WERI-Rb-1 (cell line): ENCODE data around the gene JMJD1C.

ENCODE experiments used
- DNase-seq: peaks from one replicate; pipeline ENCODE4 v3.0.0-alpha.2; 2020
- H3K27ac ChIP-seq: fragments of 250-450 bp; sonication (Bioruptor Pico); 2 replicates; pipeline ENCODE4 v1.5.1; 2020; ENCODE audit warnings: mild to moderate bottlenecking, moderate library complexity
- H3K27me3 ChIP-seq: fragments of 250-450 bp; sonication (Bioruptor Pico); 2 replicates; pipeline ENCODE4 v1.5.1; 2021; ENCODE audit warnings: mild to moderate bottlenecking, low read depth, moderate library complexity; ENCODE audit not compliant: insufficient read depth, severe bottlenecking
- H3K36me3 ChIP-seq: fragments of 250-450 bp; sonication (Bioruptor Pico); 2 replicates; pipeline ENCODE4 v1.5.1; 2020; ENCODE audit warnings: mild to moderate bottlenecking, moderate library complexity
- H3K4me3 ChIP-seq: 2 replicates; pipeline ENCODE4 v1.5.1; 2011; ENCODE audit warnings: low read depth, mild to moderate bottlenecking, control low read depth, low read length
- H3K9me3 ChIP-seq: fragments of 250-450 bp; sonication (Bioruptor Pico); 2 replicates; pipeline ENCODE4 v1.5.1; 2021; ENCODE audit warnings: mild to moderate bottlenecking, moderate library complexity; ENCODE audit not compliant: severe bottlenecking
- TF ChIP-seq, protein P1 (sequence below): IDR thresholded peaks from 2 replicates; pipeline ENCODE4 v1.5.1; 2011; ENCODE audit warnings: low read depth, mild to moderate bottlenecking, control low read depth, inconsistent platforms, low read length

Gene JMJD1C, protein sequence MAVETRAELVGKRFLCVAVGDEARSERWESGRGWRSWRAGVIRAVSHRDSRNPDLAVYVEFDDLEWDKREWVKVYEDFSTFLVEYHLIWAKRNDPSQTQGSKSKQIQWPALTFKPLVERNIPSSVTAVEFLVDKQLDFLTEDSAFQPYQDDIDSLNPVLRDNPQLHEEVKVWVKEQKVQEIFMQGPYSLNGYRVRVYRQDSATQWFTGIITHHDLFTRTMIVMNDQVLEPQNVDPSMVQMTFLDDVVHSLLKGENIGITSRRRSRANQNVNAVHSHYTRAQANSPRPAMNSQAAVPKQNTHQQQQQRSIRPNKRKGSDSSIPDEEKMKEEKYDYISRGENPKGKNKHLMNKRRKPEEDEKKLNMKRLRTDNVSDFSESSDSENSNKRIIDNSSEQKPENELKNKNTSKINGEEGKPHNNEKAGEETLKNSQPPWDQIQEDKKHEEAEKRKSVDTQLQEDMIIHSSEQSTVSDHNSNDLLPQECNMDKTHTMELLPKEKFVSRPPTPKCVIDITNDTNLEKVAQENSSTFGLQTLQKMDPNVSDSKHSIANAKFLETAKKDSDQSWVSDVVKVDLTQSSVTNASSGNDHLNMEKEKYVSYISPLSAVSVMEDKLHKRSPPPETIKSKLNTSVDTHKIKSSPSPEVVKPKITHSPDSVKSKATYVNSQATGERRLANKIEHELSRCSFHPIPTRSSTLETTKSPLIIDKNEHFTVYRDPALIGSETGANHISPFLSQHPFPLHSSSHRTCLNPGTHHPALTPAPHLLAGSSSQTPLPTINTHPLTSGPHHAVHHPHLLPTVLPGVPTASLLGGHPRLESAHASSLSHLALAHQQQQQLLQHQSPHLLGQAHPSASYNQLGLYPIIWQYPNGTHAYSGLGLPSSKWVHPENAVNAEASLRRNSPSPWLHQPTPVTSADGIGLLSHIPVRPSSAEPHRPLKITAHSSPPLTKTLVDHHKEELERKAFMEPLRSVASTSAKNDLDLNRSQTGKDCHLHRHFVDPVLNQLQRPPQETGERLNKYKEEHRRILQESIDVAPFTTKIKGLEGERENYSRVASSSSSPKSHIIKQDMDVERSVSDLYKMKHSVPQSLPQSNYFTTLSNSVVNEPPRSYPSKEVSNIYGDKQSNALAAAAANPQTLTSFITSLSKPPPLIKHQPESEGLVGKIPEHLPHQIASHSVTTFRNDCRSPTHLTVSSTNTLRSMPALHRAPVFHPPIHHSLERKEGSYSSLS (N-terminal part only)

DNA sequence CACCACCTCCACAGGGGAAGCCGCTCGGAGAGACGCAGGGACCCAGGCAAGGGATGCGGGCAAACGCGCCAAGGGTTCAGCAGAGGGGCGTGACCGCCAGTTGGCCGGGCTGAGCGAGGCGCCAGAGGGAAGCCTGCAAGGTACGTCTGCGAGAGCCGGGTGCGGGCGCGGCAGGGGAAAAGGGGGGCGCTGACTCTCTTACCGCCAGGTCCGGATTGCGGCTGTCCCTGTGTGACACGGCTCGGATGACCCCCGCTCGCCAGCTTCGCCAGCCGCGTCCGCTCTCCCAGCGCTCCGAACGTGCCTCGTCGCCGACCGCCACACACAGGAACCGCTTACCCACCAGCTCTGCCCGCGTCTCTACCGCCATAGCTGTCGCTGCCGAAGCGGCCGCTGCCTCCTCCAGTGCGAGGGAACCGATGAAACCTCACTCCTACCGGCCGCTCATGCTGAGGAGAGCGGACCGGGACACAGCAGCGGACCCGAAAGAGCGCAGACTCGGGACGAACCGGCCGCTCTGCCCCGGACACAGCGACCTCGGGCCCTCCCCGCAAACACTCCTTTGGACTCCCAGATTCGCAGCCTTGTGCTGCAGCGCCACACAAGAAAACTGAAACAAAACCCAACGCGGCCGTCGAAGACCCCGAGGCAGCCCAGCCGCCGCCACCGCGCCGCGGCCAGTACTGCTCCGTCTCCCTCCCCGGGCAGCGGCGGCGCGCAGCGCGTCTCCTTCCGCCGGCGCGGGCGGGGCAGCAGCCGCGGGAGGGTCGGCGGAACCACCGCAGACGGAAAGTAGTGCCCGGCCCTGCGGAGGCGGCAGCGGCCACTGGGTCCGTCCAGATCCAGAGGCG is at the start of gene JMJD1C:
JMJD1C (minus strand) TSS at position 685 of the 851 bp plus-strand sequence; CDS start at position 370, 315 bp downstream.
- H3K27me3 ChIP-seq, result no peaks in the 10 kb centered on the region
- H3K36me3 ChIP-seq, result peaks cover 7% of the 10 kb centered on the region
- H3K9me3 ChIP-seq, result no peaks in the 10 kb centered on the region
- peak within 1 kb of the TSS; percentile 91 for H3K27ac ChIP-seq
- DNase-seq, result peak; percentile 87
- TF ChIP-seq, protein P1, sequence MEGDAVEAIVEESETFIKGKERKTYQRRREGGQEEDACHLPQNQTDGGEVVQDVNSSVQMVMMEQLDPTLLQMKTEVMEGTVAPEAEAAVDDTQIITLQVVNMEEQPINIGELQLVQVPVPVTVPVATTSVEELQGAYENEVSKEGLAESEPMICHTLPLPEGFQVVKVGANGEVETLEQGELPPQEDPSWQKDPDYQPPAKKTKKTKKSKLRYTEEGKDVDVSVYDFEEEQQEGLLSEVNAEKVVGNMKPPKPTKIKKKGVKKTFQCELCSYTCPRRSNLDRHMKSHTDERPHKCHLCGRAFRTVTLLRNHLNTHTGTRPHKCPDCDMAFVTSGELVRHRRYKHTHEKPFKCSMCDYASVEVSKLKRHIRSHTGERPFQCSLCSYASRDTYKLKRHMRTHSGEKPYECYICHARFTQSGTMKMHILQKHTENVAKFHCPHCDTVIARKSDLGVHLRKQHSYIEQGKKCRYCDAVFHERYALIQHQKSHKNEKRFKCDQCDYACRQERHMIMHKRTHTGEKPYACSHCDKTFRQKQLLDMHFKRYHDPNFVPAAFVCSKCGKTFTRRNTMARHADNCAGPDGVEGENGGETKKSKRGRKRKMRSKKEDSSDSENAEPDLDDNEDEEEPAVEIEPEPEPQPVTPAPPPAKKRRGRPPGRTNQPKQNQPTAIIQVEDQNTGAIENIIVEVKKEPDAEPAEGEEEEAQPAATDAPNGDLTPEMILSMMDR, result no peak
- peak within 1 kb of the TSS; percentile 97 for H3K4me3 ChIP-seq

DNA sequence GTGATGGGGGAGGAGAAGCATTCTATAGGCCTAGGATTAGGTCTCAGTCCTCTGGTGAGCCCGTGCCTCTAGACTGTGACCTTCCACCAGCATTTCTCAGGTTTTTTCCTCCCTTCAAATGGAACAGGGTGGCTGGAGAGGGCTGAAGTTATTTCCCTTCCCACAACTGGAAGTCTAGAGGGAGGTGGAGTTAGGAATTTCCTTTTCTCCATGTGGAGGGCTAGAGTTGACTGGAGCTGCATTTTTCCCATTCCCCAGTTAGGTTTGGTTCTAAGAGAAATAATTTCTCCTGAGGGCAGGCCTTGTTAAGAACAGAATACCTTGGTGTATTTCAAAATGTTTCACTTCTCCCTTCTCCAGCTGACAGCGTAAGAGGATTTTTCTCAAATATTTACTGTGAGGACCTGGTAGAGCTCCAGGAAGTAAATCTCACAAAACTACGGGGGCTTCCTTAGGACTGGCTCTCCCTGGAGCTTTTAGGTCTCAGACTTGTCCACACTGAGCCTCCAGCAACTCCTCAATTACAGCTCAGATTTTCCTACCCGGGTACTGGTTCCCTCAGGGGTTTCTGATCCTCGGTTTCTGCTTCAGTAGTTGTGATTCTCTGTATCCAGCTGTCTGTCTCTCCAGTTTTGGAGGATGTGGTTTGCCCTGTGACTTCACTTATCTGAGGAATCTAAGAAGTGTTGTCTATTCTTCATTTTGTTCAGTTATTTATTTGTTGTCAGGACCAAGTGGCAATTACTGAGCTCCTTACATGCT is 49.4 kb upstream of the JMJD1C start:
- DNase-seq, result no peak
- TF ChIP-seq, protein P1, result no peak
- Histone ChIP-seq H3K36me3 (peaks cover 3% of the 10 kb centered on the region), H3K4me3 (no peak overlapping the region), H3K9me3 (no peaks in the 10 kb centered on the region), H3K27ac (no peak overlapping the region), H3K27me3 (no peaks in the 10 kb centered on the region)

DNA sequence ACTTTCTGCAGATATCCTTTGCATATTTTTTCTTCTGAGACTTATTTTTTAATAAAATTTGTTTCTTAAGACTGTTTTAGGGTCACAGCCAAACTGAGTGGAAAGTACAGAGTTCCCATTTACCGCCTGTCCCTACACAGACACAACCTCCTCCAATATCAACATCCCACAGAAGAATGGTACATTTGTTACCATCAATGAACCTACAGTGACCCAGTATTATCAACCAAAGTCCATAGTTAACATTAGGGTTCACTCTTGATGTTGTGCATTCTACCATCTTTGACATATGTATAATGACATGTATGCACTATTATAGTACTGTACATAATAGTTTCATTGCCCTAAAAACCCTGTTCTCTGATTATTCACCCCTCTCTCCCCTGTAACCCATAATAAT is 40.8 kb upstream of the JMJD1C start:
- no peaks in the 10 kb centered on the region for H3K27me3 ChIP-seq
- no peaks in the 10 kb centered on the region for H3K9me3 ChIP-seq
- no peak for DNase-seq
- no peak overlapping the region for H3K4me3 ChIP-seq
- H3K36me3 ChIP-seq, result peaks cover 9% of the 10 kb centered on the region
- TF ChIP-seq, protein P1, result no peak
- H3K27ac ChIP-seq, result no peak overlapping the region

DNA sequence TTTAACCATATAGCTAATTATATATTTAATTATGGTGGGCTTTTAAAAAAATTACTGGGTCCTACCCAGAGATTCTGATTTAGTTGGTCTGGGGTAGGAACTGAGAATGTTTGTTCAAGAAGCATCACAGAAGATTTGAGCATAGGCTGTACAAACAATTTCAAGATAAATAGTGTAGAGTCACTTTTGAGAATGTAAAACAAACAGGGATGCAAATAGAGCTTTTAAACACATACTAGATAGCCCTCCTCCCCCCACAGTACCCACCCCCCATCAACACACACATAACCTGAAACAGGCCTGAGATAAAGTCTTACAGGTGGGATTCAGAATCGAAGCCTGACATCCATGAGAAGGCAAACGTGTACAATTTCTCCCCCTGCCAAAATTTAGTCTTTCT is 39.8 kb upstream of the JMJD1C start:
- no peak overlapping the region for H3K27ac ChIP-seq
- no peaks in the 10 kb centered on the region for H3K27me3 ChIP-seq
- H3K4me3 ChIP-seq, result no peak overlapping the region
- H3K36me3 ChIP-seq, result peaks cover 9% of the 10 kb centered on the region
- H3K9me3 ChIP-seq, result no peaks in the 10 kb centered on the region
- TF ChIP-seq, protein P1, result no peak
- no peak for DNase-seq
